GM12892 (cell line): ENCODE data around the gene CPAMD8.

Experiments
- POLR2A ChIP-seq: IDR thresholded peaks from 2 replicates; pipeline ENCODE4 v1.6.1; 2011; ENCODE audit warnings: low read depth, low read length, control low read depth
- TAF1 ChIP-seq: IDR thresholded peaks from 2 replicates; pipeline ENCODE4 v1.6.1; 2011; ENCODE audit warnings: low read depth, mild to moderate bottlenecking, control low read depth, low read length, borderline replicate concordance

DNA sequence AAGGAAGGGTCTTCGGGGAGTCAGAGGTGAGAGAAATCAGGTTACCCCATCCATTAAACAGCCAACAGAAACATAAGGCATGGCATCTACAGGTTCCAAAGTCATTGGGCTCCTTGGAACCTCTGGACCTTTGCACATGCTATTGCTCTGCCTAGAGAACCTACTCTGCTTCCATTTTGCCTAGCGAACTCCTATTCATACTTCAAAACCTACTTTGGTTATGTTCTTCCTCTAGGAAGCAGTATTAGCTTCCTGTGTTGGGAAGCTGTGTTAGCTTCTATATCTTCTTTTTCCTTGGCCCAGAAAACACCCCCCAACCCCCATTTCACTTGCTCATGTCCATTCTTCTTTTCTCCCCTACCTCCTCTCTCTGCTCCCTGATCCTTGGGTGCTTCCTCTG, 98.3 kb downstream of the CPAMD8 start:
- no peak for TF ChIP-seq POLR2A
- no peak for TF ChIP-seq TAF1
